Naive thymus-derived CD4-positive, alpha-beta T cell (primary cell): Measurements from ENCODE around the gene SUPT4H1. TPM values are rescaled to one million over a fixed set of nuclear protein-coding genes. Genes with fewer than 3 reads are reported as not detected.

Experiments
- ATAC-seq: fragments of 150-1000 bp; cut with Tn5 transposase; 2 replicates; pipeline ENCODE4 v1.10.0; 2021; ENCODE audit warnings: mild to moderate bottlenecking, moderate library complexity
- CTCF ChIA-PET: fragments of 350-600 bp; sonication (Branson Sonifier 250); formaldehyde crosslinking; loops from one replicate; lab custom pipeline; 2021; ENCODE audit warnings: antibody characterized with exemption; lab: Charles Lee
- POLR2A ChIA-PET: fragments of 350-600 bp; sonication (Branson Sonifier 250); formaldehyde crosslinking; loops from one replicate; lab custom pipeline; 2021; ENCODE audit warnings: antibody characterized with exemption, inconsistent platforms; lab: Charles Lee
- DNase-seq, 9 donors: peaks; one replicate each; pipeline versions ENCODE4 v3.0.0 to v3.0.0-alpha.2; 2020 to 2022; ENCODE audit warnings: mixed read lengths in 1 of 9
- H3K27ac ChIP-seq: one replicate; pipeline ENCODE4 v1.7.0; 2013; ENCODE audit warnings: mild to moderate bottlenecking, low read depth, low read length, moderate library complexity
- H3K27me3 ChIP-seq, 2 donors: one replicate each; pipeline ENCODE4 v1.7.0; 2013; ENCODE audit warnings: low read length in 2 of 2, mild to moderate bottlenecking in 2 of 2, moderate library complexity in 2 of 2; ENCODE audit not compliant: control insufficient read depth in 2 of 2, insufficient read depth in 2 of 2
- H3K36me3 ChIP-seq, 3 experiments: 1 replicate in 2 of 3; 2 replicates in 1 of 3; pipeline ENCODE4 v1.7.0; 2013; ENCODE audit warnings: low read length in 3 of 3, mild to moderate bottlenecking in 3 of 3, moderate library complexity in 1 of 3; ENCODE audit not compliant: insufficient read depth in 3 of 3, control insufficient read depth in 2 of 3
- H3K4me1 ChIP-seq, 2 donors: one replicate each; pipeline ENCODE4 v1.7.0; 2013; ENCODE audit warnings: low read length in 2 of 2, mild to moderate bottlenecking in 2 of 2, moderate library complexity in 1 of 2; ENCODE audit not compliant: control insufficient read depth in 2 of 2, insufficient read depth in 2 of 2
- H3K4me3 ChIP-seq: 2 replicates; pipeline ENCODE4 v1.7.0; 2013; ENCODE audit warnings: mild to moderate bottlenecking, low read length
- H3K9me3 ChIP-seq, 3 experiments: 1 replicate in 2 of 3; 2 replicates in 1 of 3; pipeline ENCODE4 v1.7.0; 2013; ENCODE audit warnings: low read length in 3 of 3; ENCODE audit not compliant: control insufficient read depth in 2 of 3
- H3K27ac Mint-ChIP-seq, 9 donors: one replicate each; pipeline ENCODE4 v1.8.0; 2020 to 2022; ENCODE audit warnings: mixed read lengths in 9 of 9, mild to moderate bottlenecking in 8 of 9, moderate library complexity in 5 of 9, inconsistent platforms in 2 of 9
- H3K27me3 Mint-ChIP-seq, 5 donors: one replicate each; pipeline ENCODE4 v1.8.0; 2021 to 2022; ENCODE audit warnings: mixed read lengths in 5 of 5, mild to moderate bottlenecking in 1 of 5
- H3K36me3 Mint-ChIP-seq, 5 donors: one replicate each; pipeline ENCODE4 v1.8.0; 2020 to 2022; ENCODE audit warnings: mixed read lengths in 5 of 5, mild to moderate bottlenecking in 3 of 5, inconsistent platforms in 1 of 5
- H3K4me1 Mint-ChIP-seq, 7 donors: one replicate each; pipeline ENCODE4 v1.8.0; 2020 to 2022; ENCODE audit warnings: mixed read lengths in 7 of 7, mild to moderate bottlenecking in 3 of 7, inconsistent platforms in 1 of 7
- H3K4me3 Mint-ChIP-seq, 10 donors: one replicate each; pipeline ENCODE4 v1.8.0; 2020 to 2022; ENCODE audit warnings: mild to moderate bottlenecking in 10 of 10, mixed read lengths in 10 of 10, moderate library complexity in 6 of 10, inconsistent platforms in 2 of 10
- H3K9me3 Mint-ChIP-seq, 11 donors: one replicate each; pipeline ENCODE4 v1.8.0; 2020 to 2022; ENCODE audit warnings: mixed read lengths in 11 of 11, mild to moderate bottlenecking in 4 of 11, inconsistent platforms in 1 of 11, moderate library complexity in 1 of 11
- intact Hi-C, 2 donors: fragments of 100-400 bp; cut with micrococcal nuclease; formaldehyde crosslinking; loops; one replicate each; pipeline ENCODE4 v1.15.1; 2023
- polyA plus RNA-seq, 2 donors: library from polyadenylated mRNA; unstranded; fragments of 300-500 nt; fragmentation: Illumina TruSeq; gene quantifications; one replicate each; pipeline ENCODE4 v1.2.3, GENCODE V29; 2021
- total RNA-seq, 6 experiments: library from RNA in 5 of 6; stranded (reverse) in 5 of 6; gene quantifications; 1 replicate in 5 of 6; 2 replicates in 1 of 6; pipeline ENCODE4 v1.2.3 and lab custom pipeline; 2021 to 2026

The SUPT4H1 gene
- total and polyA plus RNA-seq, 7 experiments from 2014 or later, result 36.0 to 91.7 (median 66.8) TPM

- intact Hi-C loops, result loop anchor here in 1 of 2 donors (10.0 kb wide), 1 partner anchor 58 kb away; no protein-coding TSS in a partner anchor
- H3K27ac ChIP-seq, result no peak overlapping the region
- Mint-ChIP-seq H3K9me3 (peaks cover 0 to 4% (median 0%) of the 10 kb centered on the region in 11 donors), H3K36me3 (peaks cover 0 to 8% (median 6%) of the 10 kb centered on the region in 5 donors), H3K4me1 (peaks cover 11 to 26% (median 22%) of the 10 kb centered on the region in 7 donors), H3K27ac (no peak overlapping the region), H3K4me3 (no peak overlapping the region), H3K27me3 (peaks cover 0 to 2% (median 0%) of the 10 kb centered on the region in 5 donors)
- peaks cover 12 to 14% of the 10 kb centered on the region in 2 donors for H3K4me1 ChIP-seq
- DNase-seq (no peak), ATAC-seq (no peak)
- ChIA-PET CTCF (no interaction called here), POLR2A (no interaction called here)
- H3K27me3 ChIP-seq, result no peaks in the 10 kb centered on the region
- no peaks in the 10 kb centered on the region for H3K36me3 ChIP-seq
- no peak overlapping the region for H3K4me3 ChIP-seq
- no peaks in the 10 kb centered on the region for H3K9me3 ChIP-seq
These were observed 34.7 kb upstream of the SUPT4H1 start for GRCh38 chr17:58386708-58387107.

GRCh38 chr17:58385359-58385899 lies 33.4 kb upstream of the SUPT4H1 start:
- H3K27me3 ChIP-seq, result no peaks in the 10 kb centered on the region
- H3K4me1 ChIP-seq, result peaks cover 14 to 18% of the 10 kb centered on the region in 2 donors
- peaks cover 0 to 4% (median 0%) of the 10 kb centered on the region in 11 donors for H3K9me3 Mint-ChIP-seq
- H3K9me3 ChIP-seq, result no peaks in the 10 kb centered on the region
- intact Hi-C loops, result loop anchor here in 1 of 2 donors (10.0 kb wide), 1 partner anchor 59 kb away; no protein-coding TSS in a partner anchor
- H3K36me3 ChIP-seq, result no peaks in the 10 kb centered on the region
- H3K4me3 Mint-ChIP-seq, result no peak overlapping the region
- H3K27ac Mint-ChIP-seq, result peak overlapping the region in 3 of 9 donors; percentile 0 to 25 (median 10)
- H3K27ac ChIP-seq, result no peak overlapping the region
- CTCF ChIA-PET, result interaction anchor here (0.7 kb wide), 1 partner anchor 624 kb away, joined by 3 read pairs; no protein-coding TSS in a partner anchor
- ATAC-seq (no peak), DNase-seq (no peak)
- POLR2A ChIA-PET, result interaction anchor here (0.5 to 1.2 kb wide), 2 partner anchors 20 to 29 kb away, joined by 3 to 4 read pairs; no protein-coding TSS in a partner anchor
- H3K36me3 Mint-ChIP-seq, result peaks cover 0 to 8% (median 4%) of the 10 kb centered on the region in 5 donors
- H3K27me3 Mint-ChIP-seq, result peaks cover 0 to 2% (median 0%) of the 10 kb centered on the region in 5 donors
- no peak overlapping the region for H3K4me3 ChIP-seq
- peaks cover 15 to 36% (median 30%) of the 10 kb centered on the region in 7 donors for H3K4me1 Mint-ChIP-seq

DNA sequence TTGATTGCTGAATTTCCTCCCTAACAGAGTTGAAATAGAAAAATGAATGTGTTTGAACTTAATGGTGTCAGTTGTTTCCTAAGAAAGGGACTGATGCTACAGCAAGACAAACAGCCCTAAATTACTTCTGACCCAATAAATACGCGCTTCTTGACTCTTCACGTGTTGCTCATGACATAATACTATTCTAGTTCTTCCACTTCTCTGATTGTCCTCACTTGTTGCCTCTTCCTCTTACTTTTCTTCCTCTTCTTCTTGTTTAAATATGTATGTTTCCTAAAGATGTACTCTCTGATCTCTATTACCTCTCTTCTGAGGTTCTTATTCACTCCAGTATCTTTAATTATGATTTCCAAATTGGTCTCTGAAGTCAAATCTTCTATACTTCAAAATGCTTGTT lies 32.9 kb upstream of the SUPT4H1 start:
- Histone ChIP-seq H3K4me1 (peaks cover 14 to 18% of the 10 kb centered on the region in 2 donors), H3K27me3 (no peaks in the 10 kb centered on the region), H3K36me3 (no peaks in the 10 kb centered on the region), H3K4me3 (no peak overlapping the region), H3K9me3 (no peaks in the 10 kb centered on the region), H3K27ac (no peak overlapping the region)
- CTCF ChIA-PET, result no interaction called here
- ATAC-seq (no peak), DNase-seq (no peak)
- intact Hi-C loops, result loop anchor here (5.0 to 10.0 kb wide), 2 partner anchors 32 to 60 kb away; partner anchors contain the start of gene RNF43 (in 1 of the 2)
- H3K9me3 Mint-ChIP-seq, result peaks cover 0 to 4% (median 0%) of the 10 kb centered on the region in 11 donors
- peaks cover 15 to 42% (median 34%) of the 10 kb centered on the region in 7 donors for H3K4me1 Mint-ChIP-seq
- no peak overlapping the region for H3K4me3 Mint-ChIP-seq
- peaks cover 0 to 8% (median 4%) of the 10 kb centered on the region in 5 donors for H3K36me3 Mint-ChIP-seq
- H3K27ac Mint-ChIP-seq, result peak overlapping the region in 3 of 9 donors; percentile 0 to 25 (median 10)
- H3K27me3 Mint-ChIP-seq, result peaks cover 0 to 2% (median 0%) of the 10 kb centered on the region in 5 donors
- POLR2A ChIA-PET, result interaction anchor here (0.5 to 1.2 kb wide), 2 partner anchors 20 to 28 kb away, joined by 3 to 4 read pairs; no protein-coding TSS in a partner anchor

GRCh38 chr17:58383892-58384462 lies 32.0 kb upstream of the SUPT4H1 start:
- H3K36me3 ChIP-seq, result no peaks in the 10 kb centered on the region
- POLR2A ChIA-PET, result interaction anchor here (1.3 kb wide), 1 partner anchor 32 kb away, joined by 3 read pairs; the partner anchor contains the start of gene SUPT4H1
- peaks cover 0 to 7% (median 4%) of the 10 kb centered on the region in 5 donors for H3K36me3 Mint-ChIP-seq
- no peaks in the 10 kb centered on the region for H3K9me3 ChIP-seq
- no peak overlapping the region for H3K27ac ChIP-seq
- intact Hi-C loops, result loop anchor here (5.0 to 10.0 kb wide), 2 partner anchors 33 to 61 kb away; partner anchors contain the start of gene RNF43 (in 1 of the 2)
- H3K4me3 ChIP-seq, result no peak overlapping the region
- CTCF ChIA-PET, result no interaction called here
- H3K27me3 Mint-ChIP-seq, result peaks cover 0 to under 1% (median 0%) of the 10 kb centered on the region in 5 donors
- no peak overlapping the region for H3K4me3 Mint-ChIP-seq
- H3K27me3 ChIP-seq, result no peaks in the 10 kb centered on the region
- H3K4me1 ChIP-seq, result peaks cover 15 to 27% of the 10 kb centered on the region in 2 donors
- DNase-seq, result no peak
- H3K9me3 Mint-ChIP-seq, result peaks cover 0 to 4% (median 0%) of the 10 kb centered on the region in 11 donors
- no peak for ATAC-seq
- H3K27ac Mint-ChIP-seq, result no peak overlapping the region
- peaks cover 23 to 51% (median 43%) of the 10 kb centered on the region in 7 donors for H3K4me1 Mint-ChIP-seq

DNA sequence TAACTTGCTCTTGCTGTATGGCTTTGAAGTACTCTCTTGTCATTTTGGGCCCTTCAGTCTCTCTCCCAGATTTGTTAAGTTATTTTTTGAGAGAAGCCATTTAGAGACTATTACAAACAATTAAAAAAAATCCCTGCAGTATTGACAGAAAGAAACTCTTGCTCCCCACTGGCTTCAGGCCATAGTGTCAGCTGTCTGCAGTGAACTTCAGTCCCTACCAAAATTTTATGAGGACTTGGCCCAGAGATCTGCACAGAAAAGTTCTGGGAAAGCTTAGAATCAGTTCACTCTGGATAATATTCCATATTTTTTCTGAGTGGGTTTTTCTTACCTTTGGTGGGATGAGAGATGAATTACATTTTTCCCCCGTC lies 30.9 kb upstream of the SUPT4H1 start:
- Mint-ChIP-seq H3K9me3 (peaks cover 0 to 4% (median 0%) of the 10 kb centered on the region in 11 donors), H3K4me1 (peaks cover 29 to 60% (median 51%) of the 10 kb centered on the region in 7 donors), H3K4me3 (peak overlapping the region in 7 of 10 donors; percentile 3 to 77 (median 41)), H3K36me3 (peaks cover 0 to 6% (median 0%) of the 10 kb centered on the region in 5 donors), H3K27me3 (no peaks in the 10 kb centered on the region), H3K27ac (peak overlapping the region; percentile 28 to 84 (median 78))
- ATAC-seq, result no peak
- intact Hi-C loops, result loop anchor here (5.0 to 10.0 kb wide), 2 partner anchors 34 to 62 kb away; partner anchors contain the start of gene RNF43 (in 1 of the 2)
- ChIA-PET CTCF (interaction anchor here (1.1 kb wide), 1 partner anchor 34 kb away, joined by 3 read pairs; the partner anchor contains the start of gene RNF43), POLR2A (interaction anchor here (1.3 kb wide), 1 partner anchor 31 kb away, joined by 3 read pairs; the partner anchor contains the start of gene SUPT4H1)
- Histone ChIP-seq H3K27ac (no peak overlapping the region), H3K27me3 (no peaks in the 10 kb centered on the region), H3K9me3 (no peaks in the 10 kb centered on the region), H3K4me1 (peaks cover 16 to 34% of the 10 kb centered on the region in 2 donors), H3K36me3 (no peaks in the 10 kb centered on the region), H3K4me3 (no peak overlapping the region)
- no peak for DNase-seq
